Endothelial cell of umbilical vein (primary cell): ENCODE measurements around the gene CBLC. TPM values are rescaled to one million over a fixed set of nuclear protein-coding genes. Genes with fewer than 3 reads are reported as not detected.
A peak's percentile ranks its signal among the peaks of the same experiment; 100 is the strongest.

Experiments
- BruUV-seq: library from RNA; stranded (reverse); fragments of 400-500 nt; replicated peaks from 2 replicates; lab custom pipeline; 2021; lab: Mats Ljungman, UMichigan
- CTCF ChIA-PET: fragments of 300-600, 350-600 bp; sonication (Branson Sonifier 250); formaldehyde crosslinking; loops from one replicate; lab custom pipeline; 2021; ENCODE audit warnings: antibody characterized with exemption, inconsistent platforms; lab: Charles Lee
- POLR2A ChIA-PET: fragments of 300-600, 350-600 bp; sonication (Branson Sonifier 250); formaldehyde crosslinking; loops from one replicate; lab custom pipeline; 2021; ENCODE audit warnings: antibody characterized with exemption, inconsistent platforms; lab: Charles Lee
- DNase-seq: peaks from one replicate; pipeline ENCODE4 v3.0.0-alpha.2; 2011; ENCODE audit warnings: low read depth, low spot score
- FAIRE-seq: peaks from 2 replicates; lab custom pipeline; 2011; peaks lifted over from hg19 to GRCh38; lab: Jason Lieb, UNC
- H2AFZ ChIP-seq: 2 replicates; pipeline ENCODE4 v1.6.0; 2012; ENCODE audit warnings: low read depth, low read length, control low read depth, inconsistent platforms
- H3K27ac ChIP-seq: 2 replicates; pipeline ENCODE4 v1.5.1; 2011; ENCODE audit warnings: low read depth, mild to moderate bottlenecking, control low read depth, low read length, moderate library complexity; ENCODE audit not compliant: insufficient read depth
- H3K27me3 ChIP-seq, 2 experiments: 2 replicates each; pipeline versions ENCODE4 v1.6.0 to v1.6.1; 2011; ENCODE audit warnings: low read length in 2 of 2, mixed read lengths in 1 of 2; ENCODE audit not compliant: control insufficient read depth in 2 of 2, insufficient read depth in 2 of 2
- H3K36me3 ChIP-seq, 2 experiments: 2 replicates in 1 of 2; 3 replicates in 1 of 2; pipeline ENCODE4 v1.5.1; 2011; ENCODE audit warnings: low read length in 2 of 2, mild to moderate bottlenecking in 1 of 2, moderate library complexity in 1 of 2; ENCODE audit not compliant: control insufficient read depth in 2 of 2, insufficient read depth in 2 of 2; ENCODE audit errors: extremely low read depth in 1 of 2
- H3K4me1 ChIP-seq: 3 replicates; pipeline ENCODE4 v1.5.1; 2011; ENCODE audit warnings: mild to moderate bottlenecking, low read length; ENCODE audit not compliant: control insufficient read depth, insufficient read depth; ENCODE audit errors: extremely low read depth
- H3K4me2 ChIP-seq: 2 replicates; pipeline ENCODE4 v1.6.1; 2011; ENCODE audit warnings: low read length, control low read depth, mixed read lengths; ENCODE audit not compliant: insufficient read depth
- H3K4me3 ChIP-seq, 3 experiments: fragments of 200-600 bp in 1 of 3; sonication (generic), shearing (Covaris generic) in 1 of 3; replicated peaks in 1 of 3; 2 replicates each; pipeline ENCODE4 v1.5.1; 2011 to 2016; ENCODE audit warnings: control low read depth in 3 of 3, low read length in 3 of 3, mild to moderate bottlenecking in 2 of 3, inconsistent platforms in 1 of 3, low read depth in 1 of 3, moderate library complexity in 1 of 3; ENCODE audit not compliant: insufficient read depth in 1 of 3
- H3K79me2 ChIP-seq: 2 replicates; pipeline ENCODE4 v1.6.0; 2012; ENCODE audit warnings: low read length, inconsistent platforms; ENCODE audit not compliant: control insufficient read depth, insufficient read depth
- H3K9ac ChIP-seq: replicated peaks from 2 replicates; pipeline ENCODE3; 2011; ENCODE audit warnings: low read length, control low read depth; ENCODE audit not compliant: insufficient read depth; ENCODE audit errors: extremely low read depth
- H3K9me1 ChIP-seq: replicated peaks from 3 replicates; pipeline ENCODE4 v1.6.0; 2011; ENCODE audit warnings: mild to moderate bottlenecking, low read length; ENCODE audit not compliant: control insufficient read depth, insufficient read depth; ENCODE audit errors: extremely low read depth
- H3K9me3 ChIP-seq: replicated peaks from 2 replicates; pipeline ENCODE4 v1.5.1; 2012; ENCODE audit warnings: low read length, inconsistent platforms; ENCODE audit not compliant: control insufficient read depth, insufficient read depth
- H4K20me1 ChIP-seq: replicated peaks from 2 replicates; pipeline ENCODE3; 2011; ENCODE audit warnings: mild to moderate bottlenecking, low read length; ENCODE audit not compliant: control insufficient read depth, insufficient read depth; ENCODE audit errors: extremely low read depth
- EZH2 ChIP-seq: IDR thresholded peaks from 2 replicates; pipeline ENCODE4 v1.6.1; 2012; ENCODE audit warnings: borderline replicate concordance, low read depth, mild to moderate bottlenecking, moderate library complexity, low read length, inconsistent platforms; ENCODE audit not compliant: severe bottlenecking
- FOS ChIP-seq: IDR thresholded peaks from 2 replicates; pipeline ENCODE4 v1.6.1; 2011; ENCODE audit warnings: mild to moderate bottlenecking, low read length, moderate library complexity, borderline replicate concordance; ENCODE audit not compliant: insufficient read depth
- GATA2 ChIP-seq: IDR thresholded peaks from 2 replicates; pipeline ENCODE4 v1.7.0; 2011; ENCODE audit warnings: low read depth, mild to moderate bottlenecking, moderate library complexity, mixed read lengths, low read length; ENCODE audit not compliant: insufficient read length, insufficient read depth
- JUN ChIP-seq: IDR thresholded peaks from 2 replicates; pipeline ENCODE4 v1.6.1; 2011; ENCODE audit warnings: borderline replicate concordance, low read depth; ENCODE audit not compliant: insufficient read length, insufficient read depth
- MYC ChIP-seq: IDR thresholded peaks from one replicate; pipeline ENCODE4 v1.6.1; 2011; ENCODE audit warnings: mild to moderate bottlenecking, low read depth, low read length
- POLR2A ChIP-seq: IDR thresholded peaks from 2 replicates; pipeline ENCODE4 v1.6.1; 2012; ENCODE audit warnings: low read depth, mild to moderate bottlenecking, control low read depth, low read length
- POLR2AphosphoS5 ChIP-seq: IDR thresholded peaks from 2 replicates; pipeline ENCODE4 v1.6.1; 2012; ENCODE audit warnings: low read depth, mild to moderate bottlenecking, control low read depth, low read length, moderate library complexity; ENCODE audit not compliant: insufficient read depth
- dilution Hi-C: fragments of 300-500 bp; cut with MboI; formaldehyde crosslinking; loops from one replicate; pipeline ENCODE4 v1.15.0; 2019; ENCODE audit warnings: low sequenced_read_pairs; ENCODE audit not compliant: extremely low pct_ligation_motif_present
- intact Hi-C: fragments of 100-400 bp; cut with micrococcal nuclease; formaldehyde crosslinking; loops from one replicate; pipeline ENCODE4 v1.10.0; 2022
- polyA plus RNA-seq, 4 experiments: library from polyadenylated mRNA; depleted of rRNA in 3 of 4; stranded (reverse) in 3 of 4; unstranded in 1 of 4; fragments of >200 nt; gene quantifications; 2 replicates each; pipeline versions ENCODE4 v1.2.1 to v1.2.3, GENCODE V29; 2011 to 2012; ENCODE audit warnings: missing spikeins in 1 of 4
- total RNA-seq: library from RNA; stranded (reverse); gene quantifications from 2 replicates; pipeline ENCODE4 v1.2.3, GENCODE V29; 2021
- TF ChIP-seq, protein P1 (sequence below): IDR thresholded peaks from 2 replicates; pipeline ENCODE4 v1.6.1; 2011; ENCODE audit not compliant: insufficient read depth, insufficient read length
- TF ChIP-seq, protein P2 (sequence below), 2 donors: IDR thresholded peaks; 1 replicate in 1 of 2; 2 replicates in 1 of 2; pipeline ENCODE4 v1.5.1; 2011; ENCODE audit warnings: low read length in 2 of 2, mild to moderate bottlenecking in 2 of 2, moderate library complexity in 2 of 2, control low read depth in 1 of 2, inconsistent platforms in 1 of 2, low read depth in 1 of 2; ENCODE audit not compliant: insufficient read depth in 1 of 2; ENCODE audit errors: extremely low read depth in 1 of 2

Gene CBLC
- total and polyA plus RNA-seq, 2 donors (not counting 3 experiments of a cell fraction or from before 2014, with no cell fraction given), result 0.04 TPM; not detected in 1

DNA sequence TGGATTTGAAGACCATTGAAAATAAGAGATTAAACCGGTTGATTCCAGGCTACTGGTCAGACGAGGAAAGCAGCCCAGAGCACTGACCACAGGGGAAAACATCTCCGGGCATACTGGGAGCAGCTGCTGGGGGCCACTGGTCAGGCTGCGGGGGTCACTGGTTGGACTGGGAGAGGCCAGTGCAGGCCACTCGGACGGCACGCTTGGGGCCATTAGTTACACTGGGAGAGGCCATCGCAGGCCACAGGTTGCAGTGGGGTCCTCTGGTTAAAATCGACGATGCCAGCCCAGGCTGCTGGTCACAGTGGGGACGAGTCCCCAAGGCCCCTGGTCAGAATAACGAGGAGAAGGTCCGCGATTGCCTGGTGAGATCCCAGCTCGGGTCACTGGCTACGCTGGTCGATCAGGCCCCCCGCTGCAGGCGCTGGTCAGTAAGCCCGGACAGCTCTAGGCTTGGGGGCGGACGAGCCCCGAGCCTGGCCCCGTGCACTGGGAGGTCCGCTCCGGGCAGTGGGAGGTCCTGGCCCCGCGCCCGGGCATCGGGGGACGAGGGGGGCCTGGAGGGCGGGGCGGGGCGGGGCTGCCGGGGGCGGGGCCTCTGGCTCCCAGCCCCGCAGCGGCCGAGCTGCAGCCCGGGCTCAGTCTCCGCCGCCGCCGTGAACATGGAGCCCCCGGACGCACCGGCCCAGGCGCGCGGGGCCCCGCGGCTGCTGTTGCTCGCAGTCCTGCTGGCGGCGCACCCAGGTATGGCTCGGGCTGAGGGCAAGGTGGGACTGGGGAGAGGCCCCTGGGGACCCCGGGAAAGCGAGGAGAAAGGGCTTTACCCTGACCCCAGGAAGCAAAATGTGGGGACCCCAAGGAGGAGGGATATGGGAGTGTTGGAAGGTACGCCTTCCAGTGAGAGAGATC is 31.0 kb downstream of the CBLC start, which contains the start of gene BCAM:
TSS of gene BCAM (plus strand) at position 641 of the 909 bp plus-strand sequence. CDS start at position 663, 22 bp downstream.
- Histone ChIP-seq H3K27ac (no peak within 1 kb of the TSS), H4K20me1 (no peaks in the 10 kb centered on the region), H3K9me1 (no peaks in the 10 kb centered on the region), H3K4me1 (peaks cover 16% of the 10 kb centered on the region), H3K27me3 (no peaks in the 10 kb centered on the region), H3K4me2 (peak within 1 kb of the TSS; percentile 88), H2AFZ (peak within 1 kb of the TSS; percentile 90), H3K9ac (peak within 1 kb of the TSS; percentile 77), H3K36me3 (peaks cover 2% of the 10 kb centered on the region in 2 experiments), H3K9me3 (no peaks in the 10 kb centered on the region), H3K79me2 (no peaks in the 10 kb centered on the region), H3K4me3 (peak within 1 kb of the TSS; percentile 60 to 66 (median 64))
- ChIA-PET CTCF (interaction anchor here (1.0 to 4.2 kb wide), 14 partner anchors 10 to 238 kb away, joined by 3 to 57 read pairs (median 7); partner anchors contain the start of gene NECTIN2), POLR2A (interaction anchor here (0.9 kb wide), 1 partner anchor 283 kb away, joined by 3 read pairs; no protein-coding TSS in a partner anchor)
- dilution Hi-C loops (no loop called here), intact Hi-C loops (loop anchor here (1.0 to 10.0 kb wide), 4 partner anchors 36 to 146 kb away; partner anchors contain the start of gene CLPTM1)
- no TSS peak for BruUV-seq
- TF ChIP-seq POLR2AphosphoS5, result peak; percentile 75
- no peak for TF ChIP-seq EZH2
- no peak for TF ChIP-seq FOS
- peak; percentile 68 for TF ChIP-seq POLR2A
- TF ChIP-seq, protein P1, sequence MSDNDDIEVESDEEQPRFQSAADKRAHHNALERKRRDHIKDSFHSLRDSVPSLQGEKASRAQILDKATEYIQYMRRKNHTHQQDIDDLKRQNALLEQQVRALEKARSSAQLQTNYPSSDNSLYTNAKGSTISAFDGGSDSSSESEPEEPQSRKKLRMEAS, result no peak
- TF ChIP-seq, protein P2, sequence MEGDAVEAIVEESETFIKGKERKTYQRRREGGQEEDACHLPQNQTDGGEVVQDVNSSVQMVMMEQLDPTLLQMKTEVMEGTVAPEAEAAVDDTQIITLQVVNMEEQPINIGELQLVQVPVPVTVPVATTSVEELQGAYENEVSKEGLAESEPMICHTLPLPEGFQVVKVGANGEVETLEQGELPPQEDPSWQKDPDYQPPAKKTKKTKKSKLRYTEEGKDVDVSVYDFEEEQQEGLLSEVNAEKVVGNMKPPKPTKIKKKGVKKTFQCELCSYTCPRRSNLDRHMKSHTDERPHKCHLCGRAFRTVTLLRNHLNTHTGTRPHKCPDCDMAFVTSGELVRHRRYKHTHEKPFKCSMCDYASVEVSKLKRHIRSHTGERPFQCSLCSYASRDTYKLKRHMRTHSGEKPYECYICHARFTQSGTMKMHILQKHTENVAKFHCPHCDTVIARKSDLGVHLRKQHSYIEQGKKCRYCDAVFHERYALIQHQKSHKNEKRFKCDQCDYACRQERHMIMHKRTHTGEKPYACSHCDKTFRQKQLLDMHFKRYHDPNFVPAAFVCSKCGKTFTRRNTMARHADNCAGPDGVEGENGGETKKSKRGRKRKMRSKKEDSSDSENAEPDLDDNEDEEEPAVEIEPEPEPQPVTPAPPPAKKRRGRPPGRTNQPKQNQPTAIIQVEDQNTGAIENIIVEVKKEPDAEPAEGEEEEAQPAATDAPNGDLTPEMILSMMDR (IDR thresholded peaks at IDR 0.05; ENCODE audit: extremely low read depth in 1 of 2, insufficient read depth in 1 of 2, low read depth in 1 of 2, low read length in 2 of 2), result no peak
- no peak for TF ChIP-seq JUN
- TF ChIP-seq MYC, result no peak
- TF ChIP-seq GATA2, result no peak
- peak; percentile 40 for FAIRE-seq
- DNase-seq, result peak; percentile 49
